ENCODE data around the gene RASAL2.

GRCh38 chr1:178307264-178307663, 213.4 kb downstream of the RASAL2 start:
- TF ChIP-seq CTCF (conservative IDR thresholded peaks at IDR 0.05; ENCODE audit: low read depth in 2 of 2) = no peak
- TF ChIP-seq EZH2phosphoT487 (IDR thresholded peaks at IDR 0.05; ENCODE audit: unreplicated experiment) = no peak
- no peak for TF ChIP-seq POLR2AphosphoS5 (IDR thresholded peaks at IDR 0.05; ENCODE audit: low read depth)
- no peak for TF ChIP-seq EZH2 (IDR thresholded peaks at IDR 0.05; ENCODE audit: low read depth, unreplicated experiment)
- TF ChIP-seq, protein P1, sequence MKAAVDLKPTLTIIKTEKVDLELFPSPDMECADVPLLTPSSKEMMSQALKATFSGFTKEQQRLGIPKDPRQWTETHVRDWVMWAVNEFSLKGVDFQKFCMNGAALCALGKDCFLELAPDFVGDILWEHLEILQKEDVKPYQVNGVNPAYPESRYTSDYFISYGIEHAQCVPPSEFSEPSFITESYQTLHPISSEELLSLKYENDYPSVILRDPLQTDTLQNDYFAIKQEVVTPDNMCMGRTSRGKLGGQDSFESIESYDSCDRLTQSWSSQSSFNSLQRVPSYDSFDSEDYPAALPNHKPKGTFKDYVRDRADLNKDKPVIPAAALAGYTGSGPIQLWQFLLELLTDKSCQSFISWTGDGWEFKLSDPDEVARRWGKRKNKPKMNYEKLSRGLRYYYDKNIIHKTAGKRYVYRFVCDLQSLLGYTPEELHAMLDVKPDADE (IDR thresholded peaks at IDR 0.05) = no peak
- TF ChIP-seq, protein P2, sequence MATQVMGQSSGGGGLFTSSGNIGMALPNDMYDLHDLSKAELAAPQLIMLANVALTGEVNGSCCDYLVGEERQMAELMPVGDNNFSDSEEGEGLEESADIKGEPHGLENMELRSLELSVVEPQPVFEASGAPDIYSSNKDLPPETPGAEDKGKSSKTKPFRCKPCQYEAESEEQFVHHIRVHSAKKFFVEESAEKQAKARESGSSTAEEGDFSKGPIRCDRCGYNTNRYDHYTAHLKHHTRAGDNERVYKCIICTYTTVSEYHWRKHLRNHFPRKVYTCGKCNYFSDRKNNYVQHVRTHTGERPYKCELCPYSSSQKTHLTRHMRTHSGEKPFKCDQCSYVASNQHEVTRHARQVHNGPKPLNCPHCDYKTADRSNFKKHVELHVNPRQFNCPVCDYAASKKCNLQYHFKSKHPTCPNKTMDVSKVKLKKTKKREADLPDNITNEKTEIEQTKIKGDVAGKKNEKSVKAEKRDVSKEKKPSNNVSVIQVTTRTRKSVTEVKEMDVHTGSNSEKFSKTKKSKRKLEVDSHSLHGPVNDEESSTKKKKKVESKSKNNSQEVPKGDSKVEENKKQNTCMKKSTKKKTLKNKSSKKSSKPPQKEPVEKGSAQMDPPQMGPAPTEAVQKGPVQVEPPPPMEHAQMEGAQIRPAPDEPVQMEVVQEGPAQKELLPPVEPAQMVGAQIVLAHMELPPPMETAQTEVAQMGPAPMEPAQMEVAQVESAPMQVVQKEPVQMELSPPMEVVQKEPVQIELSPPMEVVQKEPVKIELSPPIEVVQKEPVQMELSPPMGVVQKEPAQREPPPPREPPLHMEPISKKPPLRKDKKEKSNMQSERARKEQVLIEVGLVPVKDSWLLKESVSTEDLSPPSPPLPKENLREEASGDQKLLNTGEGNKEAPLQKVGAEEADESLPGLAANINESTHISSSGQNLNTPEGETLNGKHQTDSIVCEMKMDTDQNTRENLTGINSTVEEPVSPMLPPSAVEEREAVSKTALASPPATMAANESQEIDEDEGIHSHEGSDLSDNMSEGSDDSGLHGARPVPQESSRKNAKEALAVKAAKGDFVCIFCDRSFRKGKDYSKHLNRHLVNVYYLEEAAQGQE (IDR thresholded peaks at IDR 0.05; ENCODE audit: unreplicated experiment) = no peak
- TF ChIP-seq JUNB (IDR thresholded peaks at IDR 0.05; ENCODE audit: unreplicated experiment) = no peak
- TF ChIP-seq CREB1 (CRISPR knock-in tag; IDR thresholded peaks at IDR 0.05; ENCODE audit: low read depth) = no peak
- no peak for TF ChIP-seq NANOG (IDR thresholded peaks at IDR 0.05; ENCODE audit: borderline replicate concordance)

Measured in GM23338 (cell line).